H1 (cell line): ENCODE measurements around the gene GRIA3. TPM values are rescaled to one million over a fixed set of nuclear protein-coding genes. Genes with fewer than 3 reads are reported as not detected.

ENCODE experiments used
- CTCF ChIA-PET: fragments of 300-600 bp; sonication (Branson Sonifier 250); formaldehyde crosslinking; loops from one replicate; lab custom pipeline; 2021; ENCODE audit not compliant: partially characterized antibody; lab: Charles Lee
- POLR2A ChIA-PET: fragments of 300-600 bp; sonication (Branson Sonifier 250); formaldehyde crosslinking; loops from one replicate; lab custom pipeline; 2021; ENCODE audit warnings: inconsistent platforms; ENCODE audit not compliant: partially characterized antibody; lab: Charles Lee
- DNase-seq, 2 experiments: peaks; one replicate each; pipeline versions ENCODE4 v3.0.0 to v3.0.0-alpha.2; 2010 to 2022; ENCODE audit warnings: low spot score in 2 of 2, low read depth in 1 of 2, mixed read lengths in 1 of 2
- FAIRE-seq: peaks from 2 replicates; lab custom pipeline; 2011; peaks lifted over from hg19 to GRCh38; lab: Jason Lieb, UNC
- H2AFZ ChIP-seq: 2 replicates; pipeline ENCODE4 v1.8.1; 2012; ENCODE audit warnings: low read length, inconsistent platforms
- H2AK5ac ChIP-seq: 2 replicates; pipeline ENCODE4 v1.6.1; 2013; ENCODE audit warnings: low read depth, low read length
- H2BK120ac ChIP-seq: replicated peaks from 2 replicates; pipeline ENCODE3; 2013; ENCODE audit warnings: low read depth, low read length, inconsistent platforms
- H2BK12ac ChIP-seq: 2 replicates; pipeline ENCODE4 v1.6.1; 2013; ENCODE audit warnings: low read depth, low read length
- H2BK15ac ChIP-seq: 2 replicates; pipeline ENCODE4 v1.6.1; 2013; ENCODE audit warnings: low read length
- H2BK20ac ChIP-seq: 2 replicates; pipeline ENCODE4 v1.6.1; 2013; ENCODE audit warnings: low read length
- H2BK5ac ChIP-seq: 2 replicates; pipeline ENCODE4 v1.6.1; 2013; ENCODE audit warnings: low read depth, low read length
- H3K14ac ChIP-seq: 2 replicates; pipeline ENCODE4 v1.6.1; 2013; ENCODE audit warnings: inconsistent platforms; ENCODE audit not compliant: insufficient read length
- H3K18ac ChIP-seq: 2 replicates; pipeline ENCODE4 v1.6.1; 2013; ENCODE audit warnings: low read length; ENCODE audit errors: extremely low read depth
- H3K23ac ChIP-seq: 2 replicates; pipeline ENCODE4 v1.6.1; 2013; ENCODE audit warnings: inconsistent platforms; ENCODE audit not compliant: insufficient read length
- H3K23me2 ChIP-seq: 2 replicates; pipeline ENCODE4 v1.6.1; 2013; ENCODE audit warnings: low read depth, low read length
- H3K27ac ChIP-seq: 2 replicates; pipeline ENCODE4 v1.6.1; 2011; ENCODE audit warnings: low read depth, low read length, inconsistent platforms
- H3K27me3 ChIP-seq, 4 experiments: replicated peaks in 1 of 4; 1 replicate in 1 of 4; 2 replicates in 3 of 4; pipeline versions ENCODE4 v1.6.1 to v1.8.1; 2011 to 2013; ENCODE audit warnings: low read length in 3 of 4, mild to moderate bottlenecking in 3 of 4, inconsistent platforms in 2 of 4, mixed read lengths in 2 of 4, moderate library complexity in 1 of 4; ENCODE audit not compliant: control insufficient read depth in 3 of 4, insufficient read depth in 3 of 4; ENCODE audit errors: extremely low read depth in 1 of 4
- H3K36me3 ChIP-seq, 4 experiments: 2 replicates each; pipeline versions ENCODE4 v1.6.1 to v1.8.1; 2011 to 2013; ENCODE audit warnings: mild to moderate bottlenecking in 4 of 4, low read length in 3 of 4, moderate library complexity in 2 of 4, control low read depth in 1 of 4, inconsistent platforms in 1 of 4; ENCODE audit not compliant: insufficient read depth in 4 of 4, control insufficient read depth in 2 of 4
- H3K4ac ChIP-seq: replicated peaks from 2 replicates; pipeline ENCODE3; 2013; ENCODE audit warnings: low read length, low read depth, mixed read lengths, inconsistent platforms; ENCODE audit not compliant: insufficient read length
- H3K4me1 ChIP-seq, 4 experiments: replicated peaks in 1 of 4; 1 replicate in 1 of 4; 2 replicates in 3 of 4; pipeline versions ENCODE4 v1.6.1 to v1.8.1; 2011 to 2013; ENCODE audit warnings: low read length in 3 of 4, inconsistent platforms in 2 of 4, mixed read lengths in 1 of 4; ENCODE audit not compliant: insufficient read depth in 4 of 4, control insufficient read depth in 3 of 4
- H3K4me2 ChIP-seq, 2 experiments: 2 replicates each; pipeline versions ENCODE4 v1.6.1 to v1.8.1; 2011 to 2013; ENCODE audit warnings: low read depth in 2 of 2, low read length in 2 of 2, control low read depth in 1 of 2, inconsistent platforms in 1 of 2, mild to moderate bottlenecking in 1 of 2; ENCODE audit not compliant: insufficient read depth in 1 of 2
- H3K4me3 ChIP-seq, 4 experiments: fragments of 200-600, 300-600 bp in 1 of 4; sonication (generic), shearing (Covaris generic), sonication (Bioruptor Twin) in 1 of 4; 2 replicates each; pipeline versions ENCODE4 v1.5.1 to v1.8.1; 2011 to 2016; ENCODE audit warnings: low read length in 4 of 4, low read depth in 3 of 4, control low read depth in 2 of 4, inconsistent platforms in 2 of 4, mild to moderate bottlenecking in 2 of 4, mixed read lengths in 1 of 4, moderate library complexity in 1 of 4; ENCODE audit not compliant: insufficient read depth in 2 of 4; ENCODE audit errors: extremely low read depth in 1 of 4
- H3K56ac ChIP-seq: replicated peaks from 2 replicates; pipeline ENCODE3; 2013; ENCODE audit warnings: low read depth, mild to moderate bottlenecking, mixed read lengths, low read length, inconsistent platforms; ENCODE audit not compliant: insufficient read length
- H3K79me1 ChIP-seq: 2 replicates; pipeline ENCODE4 v1.6.1; 2013; ENCODE audit warnings: low read depth, low read length, control low read depth
- H3K79me2 ChIP-seq, 2 experiments: 2 replicates each; pipeline versions ENCODE4 v1.6.1 to v1.8.1; 2012 to 2013; ENCODE audit warnings: low read length in 2 of 2, mild to moderate bottlenecking in 2 of 2, inconsistent platforms in 1 of 2; ENCODE audit not compliant: insufficient read depth in 2 of 2, control insufficient read depth in 1 of 2
- H3K9ac ChIP-seq, 4 experiments: replicated peaks in 1 of 4; 1 replicate in 1 of 4; 2 replicates in 3 of 4; pipeline versions ENCODE4 v1.6.1 to v1.8.1; 2011 to 2013; ENCODE audit warnings: low read depth in 3 of 4, low read length in 3 of 4, control low read depth in 2 of 4, mild to moderate bottlenecking in 2 of 4, moderate library complexity in 2 of 4, inconsistent platforms in 1 of 4; ENCODE audit errors: extremely low read depth in 1 of 4
- H3K9me3 ChIP-seq, 2 experiments: 2 replicates each; pipeline versions ENCODE4 v1.6.1 to v1.8.1; 2012 to 2013; ENCODE audit warnings: mild to moderate bottlenecking in 2 of 2, moderate library complexity in 2 of 2, control low read depth in 1 of 2, inconsistent platforms in 1 of 2, low read depth in 1 of 2, low read length in 1 of 2, mixed read lengths in 1 of 2; ENCODE audit not compliant: insufficient read depth in 2 of 2
- H4K20me1 ChIP-seq, 2 experiments: replicated peaks in 1 of 2; 2 replicates each; pipeline versions ENCODE3 to v1.8.1; 2011 to 2013; ENCODE audit warnings: inconsistent platforms in 2 of 2, low read length in 2 of 2, mild to moderate bottlenecking in 1 of 2; ENCODE audit not compliant: insufficient read depth in 2 of 2, control insufficient read depth in 1 of 2
- H4K5ac ChIP-seq: 2 replicates; pipeline ENCODE4 v1.6.1; 2013; ENCODE audit warnings: low read length, low read depth, mixed read lengths, inconsistent platforms; ENCODE audit not compliant: insufficient read length
- H4K8ac ChIP-seq: 2 replicates; pipeline ENCODE4 v1.8.0; 2013; ENCODE audit warnings: mild to moderate bottlenecking, moderate library complexity, low read length, inconsistent platforms; ENCODE audit not compliant: insufficient read depth; ENCODE audit errors: extremely low read depth
- H4K91ac ChIP-seq: replicated peaks from 2 replicates; pipeline ENCODE3; 2013; ENCODE audit warnings: low read length, mixed read lengths, inconsistent platforms; ENCODE audit not compliant: insufficient read length
- ATF3 ChIP-seq: IDR thresholded peaks from 2 replicates; pipeline ENCODE4 v1.6.1; 2011; ENCODE audit warnings: low read depth, mild to moderate bottlenecking, low read length; ENCODE audit not compliant: insufficient read depth
- CHD1 ChIP-seq: IDR thresholded peaks from 2 replicates; pipeline ENCODE4 v1.6.1; 2012; ENCODE audit warnings: low read depth, low read length, improper control_type of control experiment
- GABPA ChIP-seq: IDR thresholded peaks from 2 replicates; pipeline ENCODE4 v1.6.1; 2011; ENCODE audit warnings: mild to moderate bottlenecking, low read length, moderate library complexity, borderline replicate concordance; ENCODE audit not compliant: insufficient read depth
- JUN ChIP-seq: IDR thresholded peaks from 2 replicates; pipeline ENCODE4 v1.6.1; 2011; ENCODE audit warnings: low read depth, mild to moderate bottlenecking, improper control_type of control experiment, low read length
- SP4 ChIP-seq: IDR thresholded peaks from 2 replicates; pipeline ENCODE4 v1.6.1; 2012; ENCODE audit warnings: low read length, inconsistent platforms
- TBP ChIP-seq: IDR thresholded peaks from 2 replicates; pipeline ENCODE4 v1.6.1; 2011; ENCODE audit warnings: low read depth, low read length, improper control_type of control experiment
- TEAD4 ChIP-seq: IDR thresholded peaks from 2 replicates; pipeline ENCODE4 v1.6.1; 2012; ENCODE audit warnings: low read depth, low read length, inconsistent platforms, mixed read lengths
- ZNF274 ChIP-seq: IDR thresholded peaks from 2 replicates; pipeline ENCODE4 v1.7.0; 2012; ENCODE audit warnings: low read length, borderline replicate concordance; ENCODE audit errors: extremely low read depth
- WGBS, 2 experiments: shearing (Covaris generic) in 1 of 2; methylation state at CpG; one replicate each; pipeline versions ENCODE4 v1.1.6 to v1.1.7; 2013 to 2015; ENCODE audit warnings: low lambda C conversion rate in 2 of 2, mixed read lengths in 2 of 2, inconsistent platforms in 1 of 2, low coverage in 1 of 2, missing lambda C conversion rate in 1 of 2; ENCODE audit not compliant: insufficient replicate concordance in 2 of 2, insufficient coverage in 1 of 2, insufficient read length in 1 of 2; ENCODE audit errors: extremely low coverage in 1 of 2, missing lambda C conversion rate in 1 of 2; 5-methylcytosine and 5-hydroxymethylcytosine counted together
- polyA plus RNA-seq, 7 experiments: library from polyadenylated mRNA; depleted of rRNA in 3 of 7; stranded (reverse) in 5 of 7; unstranded in 2 of 7; fragments of >200 nt in 5 of 7; fragments of 200-250 nt in 2 of 7; gene quantifications; 1 replicate in 5 of 7; 2 replicates in 1 of 7; 4 replicates in 1 of 7; pipeline versions ENCODE4 v1.2.1 to v1.2.3, GENCODE V29; 2011 to 2013; ENCODE audit warnings: missing spikeins in 2 of 7, mixed read lengths in 2 of 7
- total RNA-seq: library from RNA; stranded (reverse); fragmentation: NEBNext Ultra II Directional; extraction: Animal tissue kit (Norgen Biotek cat#: 25700); gene quantifications from 2 replicates; pipeline ENCODE4 v1.2.1, GENCODE V29; 2021
- TF ChIP-seq, protein P1 (sequence below), 3 experiments: IDR thresholded peaks; 1 replicate in 2 of 3; 2 replicates in 1 of 3; pipeline versions ENCODE4 v1.5.1 to v1.6.1; 2011; ENCODE audit warnings: low read length in 3 of 3, mild to moderate bottlenecking in 3 of 3, inconsistent platforms in 2 of 3, low read depth in 1 of 3, moderate library complexity in 1 of 3; ENCODE audit not compliant: insufficient read depth in 1 of 3; ENCODE audit errors: control extremely low read depth in 1 of 3
- TF ChIP-seq, protein P2 (sequence below): IDR thresholded peaks from 2 replicates; pipeline ENCODE4 v1.6.1; 2012; ENCODE audit warnings: low read length, inconsistent platforms

Gene GRIA3
- total and polyA plus RNA-seq, 2 of the 8 experiments (the other 6 are each of a cell fraction or from before 2014, with no cell fraction given) = 2.6 to 3.0 TPM

GRCh38 chrX:123254457-123254856, 70.4 kb downstream of the GRIA3 start:
- Histone ChIP-seq H3K14ac (no peak overlapping the region), H2BK120ac (no peak overlapping the region), H3K79me1 (no peaks in the 10 kb centered on the region), H3K27ac (no peak overlapping the region), H3K79me2 (no peaks in the 10 kb centered on the region), H4K5ac (no peak overlapping the region), H3K56ac (no peak overlapping the region), H2BK12ac (no peak overlapping the region), H2AFZ (no peak overlapping the region), H3K36me3 (no peaks in the 10 kb centered on the region), H3K23me2 (no peaks in the 10 kb centered on the region), H2BK15ac (no peak overlapping the region), H3K18ac (no peak overlapping the region), H2BK20ac (no peak overlapping the region), H3K4ac (no peak overlapping the region), H2AK5ac (no peak overlapping the region), H3K4me2 (no peak overlapping the region), H4K20me1 (no peaks in the 10 kb centered on the region), H4K8ac (no peak overlapping the region), H3K23ac (no peak overlapping the region), H3K4me3 (no peak overlapping the region), H3K9me3 (no peaks in the 10 kb centered on the region), H3K9ac (no peak overlapping the region), H3K4me1 (no peaks in the 10 kb centered on the region), H2BK5ac (no peak overlapping the region), H4K91ac (no peak overlapping the region), H3K27me3 (no peaks in the 10 kb centered on the region)
- DNase-seq (no peak), FAIRE-seq (no peak)
- 100% methylated on average over 1 of the region's 1 CpG; no CpG with 5 or more reads in 1 of the 2 experiments for WGBS, 2 experiments
- ChIA-PET CTCF (no interaction called here), POLR2A (no interaction called here)
- TF ChIP-seq CHD1 = no peak
- TF ChIP-seq ATF3 = no peak
- no peak for TF ChIP-seq GABPA
- TF ChIP-seq SP4 = no peak
- TF ChIP-seq, protein P1, sequence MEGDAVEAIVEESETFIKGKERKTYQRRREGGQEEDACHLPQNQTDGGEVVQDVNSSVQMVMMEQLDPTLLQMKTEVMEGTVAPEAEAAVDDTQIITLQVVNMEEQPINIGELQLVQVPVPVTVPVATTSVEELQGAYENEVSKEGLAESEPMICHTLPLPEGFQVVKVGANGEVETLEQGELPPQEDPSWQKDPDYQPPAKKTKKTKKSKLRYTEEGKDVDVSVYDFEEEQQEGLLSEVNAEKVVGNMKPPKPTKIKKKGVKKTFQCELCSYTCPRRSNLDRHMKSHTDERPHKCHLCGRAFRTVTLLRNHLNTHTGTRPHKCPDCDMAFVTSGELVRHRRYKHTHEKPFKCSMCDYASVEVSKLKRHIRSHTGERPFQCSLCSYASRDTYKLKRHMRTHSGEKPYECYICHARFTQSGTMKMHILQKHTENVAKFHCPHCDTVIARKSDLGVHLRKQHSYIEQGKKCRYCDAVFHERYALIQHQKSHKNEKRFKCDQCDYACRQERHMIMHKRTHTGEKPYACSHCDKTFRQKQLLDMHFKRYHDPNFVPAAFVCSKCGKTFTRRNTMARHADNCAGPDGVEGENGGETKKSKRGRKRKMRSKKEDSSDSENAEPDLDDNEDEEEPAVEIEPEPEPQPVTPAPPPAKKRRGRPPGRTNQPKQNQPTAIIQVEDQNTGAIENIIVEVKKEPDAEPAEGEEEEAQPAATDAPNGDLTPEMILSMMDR (IDR thresholded peaks at IDR 0.05; ENCODE audit: control extremely low read depth in 1 of 3, insufficient read depth in 1 of 3, low read depth in 1 of 3, low read length in 3 of 3) = no peak
- TF ChIP-seq, protein P2, sequence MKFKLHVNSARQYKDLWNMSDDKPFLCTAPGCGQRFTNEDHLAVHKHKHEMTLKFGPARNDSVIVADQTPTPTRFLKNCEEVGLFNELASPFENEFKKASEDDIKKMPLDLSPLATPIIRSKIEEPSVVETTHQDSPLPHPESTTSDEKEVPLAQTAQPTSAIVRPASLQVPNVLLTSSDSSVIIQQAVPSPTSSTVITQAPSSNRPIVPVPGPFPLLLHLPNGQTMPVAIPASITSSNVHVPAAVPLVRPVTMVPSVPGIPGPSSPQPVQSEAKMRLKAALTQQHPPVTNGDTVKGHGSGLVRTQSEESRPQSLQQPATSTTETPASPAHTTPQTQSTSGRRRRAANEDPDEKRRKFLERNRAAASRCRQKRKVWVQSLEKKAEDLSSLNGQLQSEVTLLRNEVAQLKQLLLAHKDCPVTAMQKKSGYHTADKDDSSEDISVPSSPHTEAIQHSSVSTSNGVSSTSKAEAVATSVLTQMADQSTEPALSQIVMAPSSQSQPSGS = no peak
- no peak for TF ChIP-seq TBP
- TF ChIP-seq ZNF274 = no peak
- no peak for TF ChIP-seq TEAD4
- TF ChIP-seq JUN = no peak
